Type B pancreatic cell (in vitro differentiated cells): ENCODE measurements around the gene SRSF12. TPM values are rescaled to one million over a fixed set of nuclear protein-coding genes. Genes with fewer than 3 reads are reported as not detected.

Experiments used
- DNase-seq: peaks from one replicate; pipeline ENCODE4 v3.0.0; 2021; ENCODE audit warnings: mixed read lengths; ENCODE audit not compliant: unreplicated experiment; ENCODE audit errors: extremely low spot score
- H3K27ac Mint-ChIP-seq: 2 replicates; pipeline ENCODE4 v1.8.0; 2021; ENCODE audit warnings: mild to moderate bottlenecking, mixed read lengths
- H3K27me3 Mint-ChIP-seq: 2 replicates; pipeline ENCODE4 v1.8.0; 2021; ENCODE audit warnings: mixed read lengths
- H3K36me3 Mint-ChIP-seq: 2 replicates; pipeline ENCODE4 v1.8.0; 2021; ENCODE audit warnings: mixed read lengths
- H3K4me1 Mint-ChIP-seq: one replicate; pipeline ENCODE4 v1.8.0; 2021; ENCODE audit warnings: mixed read lengths; ENCODE audit not compliant: unreplicated experiment
- H3K4me3 Mint-ChIP-seq: 2 replicates; pipeline ENCODE4 v1.8.0; 2021; ENCODE audit warnings: mild to moderate bottlenecking, mixed read lengths
- H3K9me3 Mint-ChIP-seq: 2 replicates; pipeline ENCODE4 v1.8.0; 2021; ENCODE audit warnings: mixed read lengths
- CTCF ChIP-seq: fragments of 200-600 bp; sonication (generic); conservative IDR thresholded peaks from 2 replicates; pipeline ENCODE4 v1.5.0; 2021; ENCODE audit warnings: antibody characterized with exemption, mild to moderate bottlenecking
- total RNA-seq: library from RNA; stranded (reverse); gene quantifications from 2 replicates; pipeline ENCODE4 v1.2.1, GENCODE V29; 2021; ENCODE audit warnings: low replicate concordance

Gene SRSF12
- total RNA-seq, 1 donor from 2014 or later: 10.5 TPM

DNA sequence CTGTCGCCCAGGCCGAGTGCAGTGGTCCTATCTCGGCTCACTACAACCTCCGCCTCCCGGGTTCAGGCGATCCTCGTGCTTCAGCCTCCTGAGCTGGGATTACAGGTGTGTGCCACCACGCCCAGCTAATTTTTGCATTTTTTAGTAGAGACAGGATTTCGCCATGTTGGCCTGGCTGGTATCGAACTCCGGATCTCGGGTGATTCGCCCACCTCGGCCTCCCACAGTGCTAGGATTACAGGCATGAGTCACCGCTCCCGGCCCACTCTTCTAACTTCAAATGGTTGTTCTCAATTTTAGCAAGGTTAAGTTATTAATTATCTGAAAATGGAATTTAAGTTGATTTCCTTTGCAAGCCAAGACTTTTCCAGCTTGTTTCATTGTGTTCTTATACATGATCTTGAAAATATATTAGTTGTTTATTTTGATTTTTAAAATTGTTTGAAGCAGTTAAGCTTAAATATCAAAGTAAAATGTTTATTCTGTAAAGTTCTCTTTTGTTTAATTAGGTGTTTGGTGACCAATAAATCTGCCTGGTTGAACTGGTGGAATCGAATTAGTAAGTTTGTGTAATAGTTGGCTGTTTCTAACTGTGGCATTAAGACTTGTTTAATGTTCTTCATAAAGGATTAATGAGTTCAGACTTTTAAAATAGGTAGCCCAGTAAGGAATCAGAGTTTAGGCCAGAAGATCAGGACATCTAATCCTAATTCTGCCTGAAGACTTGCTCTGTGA lies 30.3 kb upstream of the SRSF12 start:
- Mint-ChIP-seq H3K9me3 (peaks cover 3% of the 10 kb centered on the region), H3K4me1 (peaks cover 27% of the 10 kb centered on the region), H3K4me3 (peak overlapping the region; percentile 57), H3K27me3 (no peaks in the 10 kb centered on the region), H3K27ac (no peak overlapping the region), H3K36me3 (peaks cover 8% of the 10 kb centered on the region)
- DNase-seq: no peak
- no peak for TF ChIP-seq CTCF

- Mint-ChIP-seq H3K9me3 (peaks cover 3% of the 10 kb centered on the region), H3K36me3 (peaks cover 8% of the 10 kb centered on the region), H3K27me3 (no peaks in the 10 kb centered on the region), H3K4me1 (peaks cover 27% of the 10 kb centered on the region), H3K4me3 (peak overlapping the region; percentile 90), H3K27ac (peak overlapping the region; percentile 89)
- TF ChIP-seq CTCF: no peak
- no peak for DNase-seq
Observed at GRCh38 chr6:89146718-89147700, 29.1 kb upstream of the SRSF12 start.

DNA sequence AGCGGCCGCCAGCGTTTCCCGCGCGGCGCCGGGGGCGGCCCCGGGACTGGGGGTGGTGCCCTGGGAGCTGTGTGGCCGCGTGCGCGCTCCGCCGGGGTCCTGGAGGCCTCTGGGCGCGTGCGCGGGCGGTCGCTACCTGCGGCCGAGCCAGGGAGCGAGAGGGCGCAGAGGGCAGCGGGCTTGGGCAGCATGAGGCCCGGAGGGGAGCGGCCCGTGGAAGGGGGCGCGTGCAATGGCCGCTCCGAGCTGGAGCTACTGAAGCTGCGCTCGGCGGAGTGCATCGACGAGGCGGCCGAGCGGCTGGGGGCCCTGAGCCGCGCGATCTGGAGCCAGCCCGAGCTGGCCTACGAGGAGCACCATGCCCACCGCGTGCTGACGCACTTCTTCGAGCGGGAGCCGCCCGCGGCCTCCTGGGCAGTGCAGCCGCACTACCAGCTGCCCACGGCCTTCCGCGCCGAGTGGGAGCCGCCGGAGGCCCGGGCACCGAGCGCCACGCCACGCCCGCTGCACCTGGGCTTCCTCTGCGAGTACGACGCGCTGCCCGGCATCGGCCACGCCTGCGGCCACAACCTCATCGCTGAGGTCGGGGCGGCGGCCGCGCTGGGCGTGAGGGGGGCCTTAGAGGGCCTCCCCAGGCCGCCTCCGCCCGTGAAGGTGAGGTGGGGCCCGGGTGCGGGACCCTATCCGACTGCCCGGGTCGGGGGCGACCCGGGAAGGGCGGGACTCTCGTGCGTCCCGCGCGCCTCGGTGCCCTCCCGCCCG lies 28.3 kb upstream of the SRSF12 start, which contains the start of gene PM20D2:
TSS of gene PM20D2 (plus strand) at position 100 of the 762 bp plus-strand sequence. CDS start at position 190, 90 bp downstream.
- no peaks in the 10 kb centered on the region for H3K27me3 Mint-ChIP-seq
- peaks cover 8% of the 10 kb centered on the region for H3K36me3 Mint-ChIP-seq
- peak within 1 kb of the TSS; percentile 91 for H3K27ac Mint-ChIP-seq
- H3K4me3 Mint-ChIP-seq: peak within 1 kb of the TSS; percentile 93
- peaks cover 27% of the 10 kb centered on the region for H3K4me1 Mint-ChIP-seq
- DNase-seq: peak; percentile 77
- TF ChIP-seq CTCF: no peak
- H3K9me3 Mint-ChIP-seq: peaks cover 3% of the 10 kb centered on the region

- H3K9me3 Mint-ChIP-seq: peaks cover 3% of the 10 kb centered on the region
- H3K27me3 Mint-ChIP-seq: no peaks in the 10 kb centered on the region
- H3K27ac Mint-ChIP-seq: peak overlapping the region; percentile 91
- peaks cover 8% of the 10 kb centered on the region for H3K36me3 Mint-ChIP-seq
- peak overlapping the region; percentile 93 for H3K4me3 Mint-ChIP-seq
- TF ChIP-seq CTCF: no peak
- DNase-seq: no peak
- H3K4me1 Mint-ChIP-seq: peaks cover 27% of the 10 kb centered on the region
Observed at GRCh38 chr6:89145091-89145955, 27.5 kb upstream of the SRSF12 start.
